Transverse colon (tissue), 3 donors: ENCODE measurements around the gene IL16.

Source experiments
- CTCF ChIP-seq, 5 experiments: fragments of 200-600 bp in 3 of 5; fragments of 450-650 bp in 2 of 5; sonication (generic) in 3 of 5; IDR thresholded peaks; 1 replicate in 2 of 5; 2 replicates in 3 of 5; pipeline ENCODE4 v1.5.1; 2016 to 2017; ENCODE audit warnings: antibody characterized with exemption in 5 of 5, inconsistent platforms in 3 of 5, mild to moderate bottlenecking in 2 of 5, moderate library complexity in 1 of 5
- POLR2A ChIP-seq: fragments of 450-650 bp; IDR thresholded peaks from one replicate; pipeline ENCODE4 v1.6.1; 2016; ENCODE audit warnings: antibody characterized with exemption, mild to moderate bottlenecking, moderate library complexity

GRCh38 chr15:81258455-81258854, 61.8 kb downstream of the IL16 start:
- TF ChIP-seq CTCF (IDR thresholded peaks at IDR 0.05) (no peak), POLR2A (no peak)
